DND-41 (cell line): ENCODE data around the gene SH3BP5.

ENCODE experiments used
- ATAC-seq: fragments of 200-7000 bp; cut with Tn5 transposase; 3 replicates; pipeline ENCODE4 v1.9.1; 2021; ENCODE audit warnings: low read depth; ENCODE audit not compliant: insufficient read depth
- DNase-seq: peaks from one replicate; pipeline ENCODE4 v3.0.0-alpha.2; 2020
- H2AFZ ChIP-seq: 2 replicates; pipeline ENCODE4 v1.6.0; 2012; ENCODE audit warnings: low read depth, low read length
- H3K27ac ChIP-seq: 2 replicates; pipeline ENCODE4 v1.5.1; 2012; ENCODE audit warnings: low read length, inconsistent platforms
- H3K27me3 ChIP-seq: fragments of 200-600 bp; sonication (generic); 2 replicates; pipeline ENCODE4 v1.6.0; 2012; ENCODE audit warnings: low read length, mild to moderate bottlenecking, inconsistent platforms; ENCODE audit not compliant: insufficient read depth, poor library complexity
- H3K36me3 ChIP-seq: 2 replicates; pipeline ENCODE4 v1.5.1; 2012; ENCODE audit warnings: low read length, inconsistent platforms; ENCODE audit not compliant: insufficient read depth
- H3K4me1 ChIP-seq: 2 replicates; pipeline ENCODE4 v1.5.1; 2012; ENCODE audit warnings: mild to moderate bottlenecking, low read length; ENCODE audit not compliant: insufficient read depth
- H3K4me2 ChIP-seq: 2 replicates; pipeline ENCODE4 v1.6.0; 2012; ENCODE audit warnings: mild to moderate bottlenecking, moderate library complexity, low read length, inconsistent platforms; ENCODE audit not compliant: insufficient read depth
- H3K4me3 ChIP-seq, 2 experiments: fragments of 200-600 bp in 1 of 2; shearing (Covaris generic) in 1 of 2; 2 replicates each; pipeline ENCODE4 v1.5.1; 2012 to 2016; ENCODE audit warnings: inconsistent platforms in 2 of 2, low read length in 2 of 2, mild to moderate bottlenecking in 2 of 2, low read depth in 1 of 2, moderate library complexity in 1 of 2
- H3K79me2 ChIP-seq: 2 replicates; pipeline ENCODE4 v1.6.0; 2012; ENCODE audit warnings: low read length, inconsistent platforms; ENCODE audit not compliant: insufficient read depth
- H3K9ac ChIP-seq: 2 replicates; pipeline ENCODE4 v1.6.0; 2012; ENCODE audit warnings: low read depth, mild to moderate bottlenecking, inconsistent platforms, low read length, moderate library complexity
- H3K9me3 ChIP-seq: 2 replicates; pipeline ENCODE4 v1.5.1; 2012; ENCODE audit warnings: low read length, moderate library complexity, mild to moderate bottlenecking, inconsistent platforms; ENCODE audit not compliant: insufficient read depth, severe bottlenecking
- H4K20me1 ChIP-seq: 2 replicates; pipeline ENCODE4 v1.6.0; 2012; ENCODE audit warnings: low read length; ENCODE audit not compliant: insufficient read depth
- EZH2 ChIP-seq: IDR thresholded peaks from 3 replicates; pipeline ENCODE4 v1.6.1; 2012; ENCODE audit warnings: borderline replicate concordance, low read depth, mild to moderate bottlenecking, moderate library complexity, low read length, inconsistent platforms; ENCODE audit not compliant: severe bottlenecking
- TF ChIP-seq, protein P1 (sequence below): IDR thresholded peaks from 2 replicates; pipeline ENCODE4 v1.5.1; 2012; ENCODE audit warnings: borderline replicate concordance, low read length, moderate library complexity, mild to moderate bottlenecking; ENCODE audit not compliant: poor library complexity, severe bottlenecking; ENCODE audit errors: extremely low read depth

The SH3BP5 gene

DNA sequence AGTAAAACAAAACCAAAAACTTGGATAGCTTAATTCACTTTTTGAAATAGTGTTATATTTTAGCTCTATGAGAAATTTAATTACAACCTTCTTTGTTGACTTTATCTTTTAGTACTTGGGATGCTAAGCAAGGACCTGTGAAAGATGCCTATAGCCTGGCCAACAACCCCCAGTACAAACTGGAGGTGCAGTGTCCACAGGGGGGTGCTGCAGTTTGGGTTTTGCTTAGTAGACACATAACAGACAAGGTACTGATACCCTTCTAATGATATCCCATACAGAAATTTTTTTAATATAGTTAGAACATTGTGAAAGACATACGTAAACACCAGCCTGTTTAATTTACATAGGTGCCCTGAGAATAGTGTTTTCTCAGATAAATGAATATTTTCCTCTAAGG, 91.0 kb downstream of the SH3BP5 start:
- TF ChIP-seq, protein P1, sequence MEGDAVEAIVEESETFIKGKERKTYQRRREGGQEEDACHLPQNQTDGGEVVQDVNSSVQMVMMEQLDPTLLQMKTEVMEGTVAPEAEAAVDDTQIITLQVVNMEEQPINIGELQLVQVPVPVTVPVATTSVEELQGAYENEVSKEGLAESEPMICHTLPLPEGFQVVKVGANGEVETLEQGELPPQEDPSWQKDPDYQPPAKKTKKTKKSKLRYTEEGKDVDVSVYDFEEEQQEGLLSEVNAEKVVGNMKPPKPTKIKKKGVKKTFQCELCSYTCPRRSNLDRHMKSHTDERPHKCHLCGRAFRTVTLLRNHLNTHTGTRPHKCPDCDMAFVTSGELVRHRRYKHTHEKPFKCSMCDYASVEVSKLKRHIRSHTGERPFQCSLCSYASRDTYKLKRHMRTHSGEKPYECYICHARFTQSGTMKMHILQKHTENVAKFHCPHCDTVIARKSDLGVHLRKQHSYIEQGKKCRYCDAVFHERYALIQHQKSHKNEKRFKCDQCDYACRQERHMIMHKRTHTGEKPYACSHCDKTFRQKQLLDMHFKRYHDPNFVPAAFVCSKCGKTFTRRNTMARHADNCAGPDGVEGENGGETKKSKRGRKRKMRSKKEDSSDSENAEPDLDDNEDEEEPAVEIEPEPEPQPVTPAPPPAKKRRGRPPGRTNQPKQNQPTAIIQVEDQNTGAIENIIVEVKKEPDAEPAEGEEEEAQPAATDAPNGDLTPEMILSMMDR: peak; percentile 61
- TF ChIP-seq EZH2: no peak
- no peaks in the 10 kb centered on the region for H3K79me2 ChIP-seq
- no peak overlapping the region for H3K27ac ChIP-seq
- H3K27me3 ChIP-seq: no peaks in the 10 kb centered on the region
- H2AFZ ChIP-seq: no peak overlapping the region
- no peaks in the 10 kb centered on the region for H4K20me1 ChIP-seq
- H3K9me3 ChIP-seq: no peaks in the 10 kb centered on the region
- ATAC-seq (peak; percentile 90), DNase-seq (peak; percentile 61)
- H3K4me2 ChIP-seq: no peak overlapping the region
- H3K4me3 ChIP-seq: no peak overlapping the region
- H3K9ac ChIP-seq: no peak overlapping the region
- H3K36me3 ChIP-seq: peaks cover 88% of the 10 kb centered on the region
- H3K4me1 ChIP-seq: no peaks in the 10 kb centered on the region

DNA sequence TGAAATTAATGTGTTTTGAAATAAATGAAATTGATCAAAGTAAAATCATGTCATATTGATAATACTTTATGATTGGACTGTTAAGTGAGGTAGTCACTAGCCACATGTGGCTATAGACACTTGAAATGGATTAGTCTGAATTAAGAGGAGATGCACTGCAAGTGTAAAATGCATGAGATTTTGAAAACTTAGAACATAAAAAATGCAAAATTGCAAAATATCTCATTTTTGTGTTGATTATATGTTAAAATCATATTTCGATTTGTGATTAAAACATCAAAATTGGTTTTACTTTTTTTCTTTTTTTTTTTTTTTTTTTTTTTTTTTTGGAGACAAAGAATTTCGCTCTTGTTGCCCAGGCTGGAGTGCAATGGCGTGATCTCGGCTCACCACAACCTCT, 103.1 kb downstream of the SH3BP5 start:
- Histone ChIP-seq H3K36me3 (peaks cover 83% of the 10 kb centered on the region), H3K79me2 (no peaks in the 10 kb centered on the region)

DNA sequence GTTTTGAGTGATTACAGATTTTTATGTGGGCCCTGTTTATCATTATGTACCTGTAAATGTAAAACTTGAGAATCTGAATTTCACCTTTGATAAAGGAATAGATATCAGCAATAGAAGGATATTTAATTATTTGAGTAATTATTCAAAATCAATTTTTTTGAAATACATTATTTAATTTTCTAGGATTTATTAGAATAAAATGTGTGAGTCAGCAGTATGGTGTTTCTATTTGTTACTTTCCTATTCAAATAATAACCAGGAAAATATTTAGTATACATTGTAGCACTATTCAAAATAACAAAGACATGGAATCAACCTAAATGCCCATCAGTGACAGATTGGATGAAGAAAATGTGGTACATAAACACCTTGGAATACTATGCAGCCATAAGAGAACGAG, 104.2 kb downstream of the SH3BP5 start:
- H3K36me3 ChIP-seq: peaks cover 84% of the 10 kb centered on the region
- no peaks in the 10 kb centered on the region for H3K27me3 ChIP-seq
- no peak overlapping the region for H3K4me2 ChIP-seq
- TF ChIP-seq, protein P1: no peak
- TF ChIP-seq EZH2: no peak
- H2AFZ ChIP-seq: no peak overlapping the region
- H3K9ac ChIP-seq: no peak overlapping the region
- no peaks in the 10 kb centered on the region for H3K4me1 ChIP-seq
- DNase-seq (no peak), ATAC-seq (no peak)
- H3K27ac ChIP-seq: no peak overlapping the region
- H3K4me3 ChIP-seq: no peak overlapping the region
- H3K9me3 ChIP-seq: no peaks in the 10 kb centered on the region
- H3K79me2 ChIP-seq: no peaks in the 10 kb centered on the region
- no peaks in the 10 kb centered on the region for H4K20me1 ChIP-seq

More for the DNA sequence above, 103.1 kb downstream of the SH3BP5 start:
- Histone ChIP-seq H3K27me3 (no peaks in the 10 kb centered on the region), H2AFZ (no peak overlapping the region), H3K4me3 (no peak overlapping the region), H3K9ac (no peak overlapping the region), H3K9me3 (no peaks in the 10 kb centered on the region), H3K4me1 (no peaks in the 10 kb centered on the region), H3K27ac (no peak overlapping the region), H4K20me1 (no peaks in the 10 kb centered on the region), H3K4me2 (no peak overlapping the region)
- ATAC-seq (no peak), DNase-seq (no peak)
- TF ChIP-seq EZH2: no peak
- TF ChIP-seq, protein P1: no peak
